WTC11 (cell line): ENCODE measurements around the gene DENND6A.

Experiments
- CTCF ChIP-seq: fragments of 200-600 bp; IDR thresholded peaks from 2 replicates; pipeline ENCODE4 v1.8.0; 2022; ENCODE audit warnings: antibody characterized with exemption
- ELF4 ChIP-seq: sonication (generic); formaldehyde crosslinking; IDR thresholded peaks from 2 replicates; pipeline ENCODE4 v1.8.1; 2022; ENCODE audit warnings: low read depth, mild to moderate bottlenecking, moderate library complexity, missing genetic modification reagents
- FOXJ3 ChIP-seq: sonication (generic); formaldehyde crosslinking; IDR thresholded peaks from 2 replicates; pipeline ENCODE4 v1.9.0; 2021; ENCODE audit warnings: missing genetic modification reagents, mild to moderate bottlenecking, borderline replicate concordance
- FOXK1 ChIP-seq: sonication (generic); formaldehyde crosslinking; IDR thresholded peaks from 2 replicates; pipeline ENCODE4 v1.8.0; 2022; ENCODE audit warnings: mild to moderate bottlenecking, moderate library complexity, missing genetic modification reagents
- GABPB1 ChIP-seq: sonication (generic); formaldehyde crosslinking; IDR thresholded peaks from 2 replicates; pipeline ENCODE4 v1.8.1; 2023; ENCODE audit warnings: mild to moderate bottlenecking, missing genetic modification reagents
- KAT7 ChIP-seq: sonication (generic); formaldehyde crosslinking; IDR thresholded peaks from 2 replicates; pipeline ENCODE4 v1.8.1; 2023; ENCODE audit warnings: missing genetic modification reagents, mild to moderate bottlenecking, borderline replicate concordance
- MAX ChIP-seq: sonication (generic); formaldehyde crosslinking; IDR thresholded peaks from 2 replicates; pipeline ENCODE4 v1.8.0; 2022; ENCODE audit warnings: mild to moderate bottlenecking, missing genetic modification reagents
- NFATC4 ChIP-seq: fragments of 250-450 bp; sonication (Bioruptor Pico); IDR thresholded peaks from 2 replicates; pipeline ENCODE4 v1.9.0; 2021; ENCODE audit warnings: mild to moderate bottlenecking
- SMAD4 ChIP-seq: sonication (generic); formaldehyde crosslinking; IDR thresholded peaks from 2 replicates; pipeline ENCODE4 v1.8.0; 2022; ENCODE audit warnings: mild to moderate bottlenecking, missing genetic modification reagents
- TCF7 ChIP-seq: sonication (generic); formaldehyde crosslinking; IDR thresholded peaks from 2 replicates; pipeline ENCODE4 v1.8.0; 2022; ENCODE audit warnings: mild to moderate bottlenecking, low read depth, missing genetic modification reagents, moderate library complexity
- USF1 ChIP-seq: sonication (generic); formaldehyde crosslinking; IDR thresholded peaks from 2 replicates; pipeline ENCODE4 v1.8.0; 2022; ENCODE audit warnings: mild to moderate bottlenecking, missing genetic modification reagents
- ZBTB21 ChIP-seq: sonication (generic); formaldehyde crosslinking; IDR thresholded peaks from 2 replicates; pipeline ENCODE4 v1.8.1; 2023; ENCODE audit warnings: mild to moderate bottlenecking, missing genetic modification reagents, borderline replicate concordance
- ZNF416 ChIP-seq: fragments of 250-450 bp; sonication (Bioruptor Pico); IDR thresholded peaks from 2 replicates; pipeline ENCODE4 v1.9.0; 2021; ENCODE audit warnings: mild to moderate bottlenecking, inconsistent platforms
- TF ChIP-seq, protein P1 (sequence below): sonication (generic); formaldehyde crosslinking; IDR thresholded peaks from 2 replicates; pipeline ENCODE4 v1.8.1; 2022; ENCODE audit warnings: low read depth, mild to moderate bottlenecking, moderate library complexity, missing genetic modification reagents, borderline replicate concordance

DNA sequence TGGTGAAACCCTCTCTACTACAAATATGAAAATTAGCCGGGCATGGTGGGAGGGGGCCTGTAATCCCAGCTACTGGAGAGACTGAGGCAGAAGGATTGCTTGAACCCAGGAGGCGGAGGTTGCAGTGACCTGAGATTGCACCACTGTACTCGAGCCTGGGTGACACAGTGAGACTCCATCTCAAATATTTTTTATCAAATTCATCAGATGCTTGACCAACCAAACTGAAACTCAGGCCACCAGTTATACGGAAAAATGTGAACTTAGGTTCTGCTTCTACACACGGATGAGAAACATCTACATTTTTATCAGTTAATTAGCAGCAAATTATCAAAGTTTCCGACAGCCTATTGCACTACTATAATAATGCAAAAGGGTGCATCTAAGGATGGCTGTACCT is 100.6 kb downstream of the DENND6A start:
- TF ChIP-seq CTCF = no peak
- TF ChIP-seq ZNF416 (CRISPR knock-in tag) = no peak
- no peak for TF ChIP-seq MAX (CRISPR knock-in tag)
- no peak for TF ChIP-seq USF1
- TF ChIP-seq FOXJ3 (CRISPR knock-in tag) = no peak
- no peak for TF ChIP-seq KAT7
- no peak for TF ChIP-seq ZBTB21 (CRISPR knock-in tag)
- TF ChIP-seq TCF7 (CRISPR knock-in tag) = no peak
- TF ChIP-seq ELF4 = no peak
- TF ChIP-seq, protein P1, sequence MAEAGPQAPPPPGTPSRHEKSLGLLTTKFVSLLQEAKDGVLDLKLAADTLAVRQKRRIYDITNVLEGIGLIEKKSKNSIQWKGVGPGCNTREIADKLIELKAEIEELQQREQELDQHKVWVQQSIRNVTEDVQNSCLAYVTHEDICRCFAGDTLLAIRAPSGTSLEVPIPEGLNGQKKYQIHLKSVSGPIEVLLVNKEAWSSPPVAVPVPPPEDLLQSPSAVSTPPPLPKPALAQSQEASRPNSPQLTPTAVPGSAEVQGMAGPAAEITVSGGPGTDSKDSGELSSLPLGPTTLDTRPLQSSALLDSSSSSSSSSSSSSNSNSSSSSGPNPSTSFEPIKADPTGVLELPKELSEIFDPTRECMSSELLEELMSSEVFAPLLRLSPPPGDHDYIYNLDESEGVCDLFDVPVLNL (CRISPR knock-in tag) = no peak
- no peak for TF ChIP-seq GABPB1 (CRISPR knock-in tag)
- no peak for TF ChIP-seq FOXK1 (CRISPR knock-in tag)
- TF ChIP-seq SMAD4 (CRISPR knock-in tag) = no peak
- no peak for TF ChIP-seq NFATC4 (CRISPR knock-in tag)
